Epidermal melanocyte (primary cell): ENCODE results near the gene C3orf38.
"Not testable (repeated sequence)": the region's sequence is repeated elsewhere in the genome, so short reads cannot be mapped to it uniquely, and the experiment has no call there.

Experiments
- DNase-seq: peaks from one replicate; pipeline ENCODE4 v3.0.0; 2011; ENCODE audit warnings: low spot score; ENCODE audit not compliant: insufficient read length

The C3orf38 gene

DNA sequence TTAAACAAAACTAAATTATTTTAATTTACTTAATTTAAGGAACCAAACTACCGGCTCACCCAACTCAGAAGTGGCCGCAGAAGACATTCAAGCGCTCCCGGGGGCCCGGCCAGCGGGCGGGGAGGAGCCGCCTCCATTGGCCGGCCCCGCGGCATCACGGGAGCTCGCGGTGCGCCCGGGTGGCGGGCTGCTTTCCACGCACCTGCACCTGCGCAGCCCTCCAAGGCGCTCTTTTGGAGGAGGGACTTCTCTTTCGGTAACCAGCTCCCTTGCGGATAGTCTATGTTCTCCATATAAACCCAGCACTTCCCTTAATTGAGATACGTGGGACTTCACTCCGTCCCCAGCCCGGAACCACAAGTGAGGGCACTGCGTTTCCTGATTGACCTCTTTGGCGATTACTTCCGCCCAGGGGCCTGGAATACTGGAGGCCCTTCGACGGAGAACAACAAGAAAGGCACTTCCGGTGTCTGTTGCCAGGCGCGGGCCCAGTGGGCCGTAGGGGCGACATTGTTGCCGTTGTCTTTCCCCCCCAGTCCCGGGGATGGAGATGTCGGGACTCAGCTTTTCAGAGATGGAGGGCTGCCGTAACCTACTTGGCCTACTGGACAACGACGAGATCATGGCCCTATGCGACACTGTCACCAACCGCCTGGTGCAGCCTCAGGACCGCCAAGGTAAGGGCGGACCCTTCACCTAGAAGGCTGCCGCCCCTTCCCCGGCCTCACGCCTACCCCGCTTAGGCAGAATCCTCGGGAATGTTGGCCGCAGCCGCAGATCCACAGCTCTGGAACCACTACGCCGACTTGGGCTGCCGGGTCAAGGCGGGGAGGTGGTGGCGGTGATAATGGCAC, at the start of gene C3orf38:
Gene C3orf38 (plus strand): TSS at position 451 of the 854 bp plus-strand sequence. CDS start 94 bp downstream, at position 545.
- peak; percentile 89 for DNase-seq

DNA sequence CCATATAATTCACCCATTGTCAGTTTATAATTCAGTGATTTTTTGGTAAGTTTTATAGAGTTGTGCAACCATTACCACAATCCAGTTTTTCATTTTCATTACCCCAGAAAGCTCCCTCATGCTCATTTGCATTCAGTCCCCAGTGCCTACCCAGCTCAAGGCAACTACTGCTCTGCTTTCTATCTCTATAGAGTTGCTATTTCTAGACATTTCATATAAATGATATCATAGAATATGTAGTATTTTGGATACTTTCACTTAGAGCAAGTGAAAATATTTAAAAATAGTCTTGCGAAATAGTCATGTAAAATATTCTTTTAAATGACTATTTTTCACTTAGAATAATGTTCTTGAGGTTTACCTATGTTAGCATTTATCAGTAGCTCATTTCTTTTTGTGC, 48.6 kb upstream of the C3orf38 start:
- DNase-seq: no peak

DNA sequence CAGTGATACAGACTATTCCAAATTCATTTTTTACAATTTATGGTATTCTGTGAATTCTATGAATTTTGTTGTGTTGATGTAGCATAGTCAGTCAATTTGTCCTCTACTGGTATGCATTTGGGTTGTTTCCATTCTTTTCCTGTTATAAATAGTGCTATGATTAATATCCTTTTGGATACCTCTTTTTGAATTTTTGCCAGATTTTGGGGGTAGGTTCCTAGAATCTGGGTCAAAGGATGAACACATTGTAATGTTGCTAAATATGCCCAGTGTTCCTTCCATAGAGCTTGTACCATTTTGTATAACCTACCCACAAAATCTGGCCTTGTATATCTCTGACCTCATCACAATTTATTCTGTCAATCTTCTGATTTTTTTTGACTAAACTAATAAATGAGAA, 44.4 kb upstream of the C3orf38 start:
- DNase-seq: no peak

DNA sequence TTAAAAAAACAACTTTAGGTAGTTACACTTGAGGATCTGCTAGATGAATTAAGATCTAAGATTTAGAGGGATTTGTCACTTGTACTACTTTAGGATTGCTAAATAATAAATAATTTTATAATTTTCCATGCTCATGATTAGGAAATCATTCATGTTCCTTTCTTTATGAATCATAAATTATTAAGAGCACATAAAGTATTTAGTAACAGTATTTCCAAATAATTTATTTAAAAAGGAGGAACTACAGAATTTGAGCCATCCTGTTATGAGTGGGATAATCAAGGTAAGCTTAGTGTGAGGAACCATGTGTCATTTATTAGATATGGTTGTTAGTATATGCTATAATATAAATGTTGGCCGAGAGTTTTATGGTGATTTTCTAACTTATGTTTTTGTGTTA, 37.5 kb upstream of the C3orf38 start:
- DNase-seq: no peak

DNA sequence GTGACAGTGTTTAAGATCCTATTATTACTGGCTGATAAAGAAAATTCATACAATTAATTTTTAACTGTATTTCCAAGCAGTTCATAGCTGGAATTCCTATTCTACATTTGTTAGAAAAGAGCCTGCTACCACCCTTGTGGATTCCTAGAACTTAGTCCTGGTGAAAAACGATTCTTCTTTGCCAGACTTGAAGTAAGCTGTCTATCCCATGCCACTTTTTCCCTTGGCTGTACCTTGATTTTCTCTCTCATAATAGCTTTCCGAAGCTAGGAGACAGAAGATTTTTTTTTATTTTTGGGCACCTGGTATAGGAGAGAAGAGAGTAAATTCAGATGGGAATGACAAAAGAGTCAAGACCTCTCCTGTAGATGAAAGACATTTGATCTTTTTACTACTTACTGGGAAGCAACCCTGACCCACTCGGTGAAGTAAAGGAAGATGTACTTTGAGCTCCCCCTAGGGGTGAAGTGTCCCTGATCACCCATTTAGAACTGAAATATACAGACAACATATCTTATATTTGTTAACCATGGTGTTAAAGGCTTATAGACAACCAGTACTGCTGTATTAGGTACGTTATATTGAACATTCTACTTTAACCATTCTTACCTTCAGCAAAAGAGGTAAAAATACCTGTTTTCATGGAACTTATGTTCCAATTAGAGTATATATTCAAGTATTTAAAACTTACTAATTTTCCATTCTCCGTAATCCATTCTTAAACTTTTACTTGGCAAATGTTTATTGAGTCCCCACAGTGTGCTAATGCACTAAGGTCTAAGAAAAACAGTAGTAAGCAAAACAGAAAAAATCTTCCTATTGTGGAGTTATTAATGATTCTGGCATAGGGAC, 36.2 kb upstream of the C3orf38 start:
- DNase-seq: peak; percentile 61

DNA sequence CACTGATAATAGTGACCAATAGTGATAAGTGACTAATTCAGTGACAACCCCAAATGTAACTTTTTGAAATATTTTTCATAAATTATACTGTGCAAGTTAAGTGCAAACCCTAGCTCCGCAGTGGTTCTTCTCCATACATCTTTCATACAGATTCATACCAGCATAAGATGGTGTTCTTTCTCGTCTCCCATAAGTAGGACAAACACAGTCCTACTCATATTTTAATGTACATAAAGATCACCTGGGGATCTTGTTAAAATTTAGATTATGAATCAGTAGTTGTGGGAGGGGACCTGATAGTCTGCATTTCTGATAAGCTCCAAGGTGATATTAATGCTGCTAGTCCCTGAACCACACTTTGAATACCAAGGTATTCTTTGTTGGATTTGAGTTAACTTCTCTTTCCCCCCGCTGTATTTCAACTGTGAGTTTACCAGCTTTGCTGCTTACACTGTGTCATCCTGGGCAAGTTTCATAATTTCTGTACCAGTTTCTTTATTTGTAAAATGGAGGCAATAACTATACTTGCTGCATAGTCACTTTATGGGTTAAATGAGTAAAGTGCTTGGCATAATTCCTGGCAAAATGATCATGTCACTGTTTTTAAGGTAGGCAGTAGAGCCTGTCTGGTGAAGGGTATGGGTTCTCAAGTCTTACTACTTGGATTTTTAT, 34.7 kb upstream of the C3orf38 start:
- no peak for DNase-seq

DNA sequence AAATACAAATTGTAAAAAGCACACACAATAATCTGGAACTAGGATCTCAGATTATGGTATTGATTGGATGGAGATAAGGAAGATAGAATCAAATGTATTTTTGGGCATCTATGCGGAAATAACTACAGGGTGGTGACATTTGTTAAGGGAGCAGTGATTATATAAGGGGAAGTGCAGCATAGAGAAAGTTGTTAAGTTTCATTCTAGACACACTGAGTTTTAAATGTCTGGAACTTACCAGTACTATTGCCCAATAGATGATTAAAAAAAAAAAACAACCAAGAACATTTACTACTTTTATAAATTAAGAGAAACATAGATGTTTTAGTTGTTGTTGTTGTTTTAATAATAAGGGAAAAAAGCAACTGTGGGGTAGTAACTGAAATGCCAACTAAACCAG, 32.1 kb upstream of the C3orf38 start:
- no peak for DNase-seq

DNA sequence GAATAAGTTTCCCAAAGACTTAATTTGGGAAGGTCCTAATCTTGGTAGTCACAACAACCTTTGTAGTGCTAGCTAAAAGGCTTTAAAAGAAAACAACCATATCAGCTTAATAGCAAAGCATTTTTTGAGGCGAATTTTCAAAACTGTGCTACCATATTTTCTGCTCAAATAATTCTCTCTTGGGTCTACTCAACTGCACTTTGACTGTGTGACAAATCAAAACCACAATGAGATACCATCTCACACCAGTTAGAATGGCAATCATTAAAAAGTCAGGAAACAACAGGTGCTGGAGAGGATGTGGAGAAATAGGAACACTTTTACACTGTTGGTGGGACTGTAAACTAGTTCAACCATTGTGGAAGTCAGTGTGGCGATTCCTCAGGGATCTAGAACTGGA, 31.2 kb upstream of the C3orf38 start:
- DNase-seq: not testable (repeated sequence)

DNA sequence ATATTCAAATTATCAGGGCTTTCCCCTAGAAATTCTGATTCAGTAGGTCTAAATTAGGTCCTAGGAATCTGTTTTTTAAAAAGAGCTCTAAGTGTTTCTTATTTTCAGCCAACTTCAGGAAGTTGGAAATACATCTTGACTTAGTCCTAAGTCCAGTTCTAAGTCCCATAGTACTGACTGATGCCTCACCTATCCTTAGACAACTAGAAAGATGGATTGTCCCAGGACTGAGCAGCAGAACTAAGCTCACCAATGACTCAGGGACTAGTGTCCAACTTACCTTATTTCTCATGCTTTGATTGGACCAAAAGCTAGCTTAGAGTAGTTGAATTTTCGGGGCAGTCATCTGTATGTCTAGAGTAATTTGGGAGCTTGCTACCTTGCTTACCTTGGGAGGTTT, 26.2 kb upstream of the C3orf38 start:
- DNase-seq: no peak

DNA sequence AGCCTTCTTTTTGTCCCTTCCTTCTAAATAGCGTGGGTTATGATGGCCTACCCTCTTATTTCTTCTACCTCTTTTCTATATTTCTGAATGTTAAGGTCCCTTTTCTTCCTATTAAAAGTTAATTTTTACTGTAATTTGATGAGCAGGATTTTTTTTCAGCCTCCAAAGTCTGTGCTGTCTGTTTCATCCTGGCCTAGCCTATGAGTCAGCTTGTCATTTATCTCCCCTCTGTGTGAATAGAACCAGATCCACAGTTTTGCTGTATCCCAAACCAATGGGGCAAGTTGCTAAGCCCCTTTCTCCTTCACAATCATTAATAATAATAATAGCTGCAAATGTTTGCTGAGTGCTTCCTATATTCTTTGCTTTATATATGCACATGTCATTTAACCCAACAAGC, 18.1 kb upstream of the C3orf38 start:
- no peak for DNase-seq

DNA sequence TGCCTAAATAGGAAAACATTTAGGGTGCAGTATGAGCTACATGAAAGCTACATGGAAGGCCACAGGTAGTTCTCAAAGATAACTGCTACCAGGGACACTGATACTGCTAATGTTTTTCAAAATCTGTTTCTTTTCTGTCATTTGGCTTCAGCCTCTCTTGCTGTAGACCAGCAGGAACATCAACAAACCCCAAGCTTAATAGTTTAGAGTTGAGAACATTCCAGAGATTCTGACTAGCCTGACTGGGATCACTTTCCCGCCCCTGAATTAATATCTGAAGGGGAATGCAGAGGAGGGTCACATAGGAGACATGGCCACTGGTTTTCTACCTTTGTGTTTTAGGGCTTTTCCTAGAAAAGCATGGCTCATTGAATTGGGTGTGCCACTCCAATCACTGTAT, 16.9 kb upstream of the C3orf38 start:
- DNase-seq: no peak

DNA sequence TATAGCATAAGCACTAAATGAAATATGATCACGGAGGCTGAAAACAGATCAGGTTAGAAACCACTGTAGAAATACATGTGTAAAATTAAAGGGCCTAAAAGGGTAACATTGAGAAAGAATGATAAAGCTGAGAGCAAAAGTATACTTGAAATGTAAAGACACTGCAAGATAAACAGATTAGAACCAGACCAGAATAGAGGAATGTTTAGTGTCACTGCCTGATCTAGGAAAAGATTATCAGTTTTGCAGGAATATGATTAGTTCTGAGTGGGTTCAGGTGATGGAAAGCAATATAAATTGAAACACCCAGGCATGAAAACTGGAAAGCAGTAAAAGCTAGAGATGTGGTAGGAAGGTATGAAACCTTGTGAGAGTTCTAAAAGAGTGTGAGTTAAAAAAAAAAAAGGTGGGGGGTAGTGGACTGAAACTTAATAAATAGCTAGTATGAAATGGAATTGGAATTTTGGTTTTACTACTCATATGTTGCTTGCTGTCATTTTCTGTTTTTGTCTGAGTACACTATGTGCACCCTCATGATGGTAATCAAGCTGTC, 16.0 kb upstream of the C3orf38 start:
- no peak for DNase-seq

DNA sequence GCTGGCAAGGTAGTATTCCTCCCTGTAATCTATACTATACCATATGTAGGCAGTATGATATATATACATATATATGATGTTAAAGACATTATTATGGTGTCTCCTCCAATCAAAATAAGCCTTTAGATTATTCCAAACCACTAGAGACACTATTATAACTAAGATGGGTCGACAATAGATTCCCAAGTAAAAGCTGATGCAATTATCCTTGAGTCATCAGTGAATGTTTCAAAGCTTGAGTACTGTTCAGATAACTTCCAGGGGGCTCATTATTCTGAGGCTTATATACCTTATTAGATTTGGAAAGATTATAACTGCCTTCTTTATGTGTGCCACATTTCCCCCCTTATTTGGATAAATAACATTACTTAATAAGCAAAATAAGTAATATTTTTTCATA, 11.9 kb upstream of the C3orf38 start:
- no peak for DNase-seq

DNA sequence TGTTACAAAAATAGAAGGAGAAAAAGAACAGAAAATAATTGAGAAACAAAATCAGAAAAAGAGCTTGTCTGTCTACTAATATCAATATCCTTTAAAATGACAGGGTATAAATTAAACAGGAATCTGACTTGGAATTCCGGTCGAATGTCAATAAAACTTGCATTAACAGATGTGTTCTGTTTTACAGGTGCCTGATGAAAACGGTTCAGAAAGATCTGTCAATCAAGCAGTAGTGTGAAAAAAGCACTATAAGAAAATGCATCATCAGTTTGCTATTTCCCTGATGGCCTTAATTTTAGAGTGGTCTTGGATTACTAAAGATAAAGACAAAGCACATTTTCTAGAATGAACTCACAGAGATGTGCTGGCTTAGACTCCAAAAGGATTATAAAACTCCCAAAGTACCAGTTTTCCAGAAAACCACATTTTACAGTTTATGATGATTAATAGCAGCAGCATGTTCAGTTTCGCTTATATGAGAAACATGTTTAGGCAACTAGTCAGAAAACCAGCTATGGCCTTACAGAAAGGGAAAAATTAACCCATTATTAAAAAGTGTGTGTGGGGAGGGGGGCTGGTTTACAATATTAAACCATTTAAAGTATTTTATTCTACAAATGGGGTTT, 8.2 kb upstream of the C3orf38 start:
- DNase-seq: peak; percentile 15

DNA sequence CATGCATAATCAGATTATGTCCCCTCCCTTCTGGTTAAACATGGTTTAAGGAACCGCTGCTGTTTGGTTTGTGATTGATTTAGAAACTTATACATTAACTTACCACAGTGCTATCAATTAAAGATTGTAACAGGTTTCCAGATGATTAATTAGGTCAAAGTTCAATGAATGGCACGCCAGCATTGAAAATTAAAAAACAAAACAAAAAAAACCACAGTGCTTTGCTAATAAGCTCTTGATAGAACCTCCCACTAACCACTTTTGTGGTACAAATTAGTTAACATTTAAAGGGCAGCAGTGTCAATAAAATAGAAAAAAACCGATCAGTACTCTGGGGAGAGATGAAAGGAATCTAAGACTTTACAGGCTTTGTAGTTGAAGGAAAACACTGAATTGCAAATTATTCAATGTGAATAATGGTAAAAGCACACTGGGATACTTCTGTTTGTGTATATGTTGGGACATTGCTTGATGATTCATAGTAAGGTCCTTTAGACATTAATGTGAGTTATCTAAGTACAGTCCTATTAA, 7.6 kb upstream of the C3orf38 start:
- no peak for DNase-seq

DNA sequence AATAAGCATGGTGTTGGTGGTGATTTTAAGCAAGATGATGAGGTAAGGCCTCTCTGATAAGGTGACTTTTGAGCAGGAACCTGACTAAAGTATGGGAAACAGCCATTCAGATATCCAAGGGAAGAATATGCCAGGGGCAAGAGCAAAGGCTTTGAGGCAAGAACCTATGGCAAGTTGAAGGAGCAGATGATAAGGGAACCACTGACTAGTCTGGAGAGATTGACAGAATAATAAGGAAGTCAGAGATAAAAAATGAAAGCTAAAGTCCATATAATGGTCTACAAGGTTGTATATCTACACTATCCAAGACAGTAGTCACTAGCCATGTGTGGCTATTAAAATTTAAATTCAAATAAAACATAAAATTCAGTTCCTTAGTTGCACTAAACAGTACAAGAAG, 2.5 kb upstream of the C3orf38 start:
- DNase-seq: no peak

DNA sequence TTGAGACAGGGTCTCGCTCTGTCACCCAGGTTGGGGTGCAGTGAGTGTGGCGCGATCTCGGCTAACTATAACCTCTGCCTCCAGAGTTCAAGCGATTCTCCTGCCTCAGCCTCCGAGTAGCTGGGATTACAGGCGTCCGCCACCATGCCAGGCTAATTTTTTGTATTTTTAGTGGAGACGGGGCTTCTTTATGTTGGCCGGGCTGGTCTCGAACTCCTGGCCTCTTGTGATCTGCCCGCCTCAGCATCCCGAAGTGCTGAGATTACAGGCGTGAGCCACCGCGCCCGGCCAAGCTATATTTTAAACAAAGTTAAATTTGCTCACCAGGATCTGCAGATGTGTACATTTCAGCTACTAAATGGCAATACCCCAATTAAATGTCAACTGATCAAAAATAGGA, 1.1 kb upstream of the C3orf38 start:
- DNase-seq: no peak

DNA sequence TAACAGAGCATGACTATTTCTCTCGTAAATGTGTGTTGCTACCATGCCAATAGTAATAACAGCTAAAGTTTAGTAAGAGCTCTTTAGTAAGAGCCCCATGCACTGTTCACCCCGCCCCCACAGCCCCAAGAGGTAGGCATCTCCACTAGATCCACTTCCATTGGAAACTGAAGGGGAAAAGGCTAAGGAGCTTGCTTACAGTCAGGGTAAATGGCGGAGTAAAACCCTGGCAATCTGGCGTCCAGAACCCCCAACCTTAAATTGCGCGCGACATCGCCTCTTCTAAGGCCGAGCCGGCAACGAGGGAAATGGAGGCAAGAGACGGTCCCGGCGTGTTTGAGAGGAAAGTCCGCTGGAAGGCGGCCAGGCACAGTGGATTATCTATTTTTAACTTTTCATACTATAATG, 654 bp upstream of the C3orf38 start:
- DNase-seq: no peak

DNA sequence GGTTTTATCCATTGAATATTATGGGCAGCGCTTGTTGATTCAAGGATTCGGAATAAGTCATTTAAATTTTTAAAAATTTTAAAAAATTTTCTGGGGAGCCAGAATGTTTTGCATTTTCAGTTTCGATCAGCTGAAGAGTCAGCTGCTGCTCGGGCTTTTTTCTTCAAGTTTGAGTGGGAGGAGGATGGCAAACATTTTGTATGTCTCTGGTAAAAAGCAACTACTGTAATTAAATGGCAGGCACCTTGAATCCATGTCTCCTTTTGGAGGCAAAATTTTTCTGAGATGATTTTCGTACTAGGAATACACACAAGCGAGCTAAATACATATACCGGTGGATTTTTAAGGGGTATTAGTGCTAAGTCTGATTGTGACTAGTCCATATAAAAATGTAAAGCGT, 612 bp downstream of the C3orf38 start:
- DNase-seq: no peak

DNA sequence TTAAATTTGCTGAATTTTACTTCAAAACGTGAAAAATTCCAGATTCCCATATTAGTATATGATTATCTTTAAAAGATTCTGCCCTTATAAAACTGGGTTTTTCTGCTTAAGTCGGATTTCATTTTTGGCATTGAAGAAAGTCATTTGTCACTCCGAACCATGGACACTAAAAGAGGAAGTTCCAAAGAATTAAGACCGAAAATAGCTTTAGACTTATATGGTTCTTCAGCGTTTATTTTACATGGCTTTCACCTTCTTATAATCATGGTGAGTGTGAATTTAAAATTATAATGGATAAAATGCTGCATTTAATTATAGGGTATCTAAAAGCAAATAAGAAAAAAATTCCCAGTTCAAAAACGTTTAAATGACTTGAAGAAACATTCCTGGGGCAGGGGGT, 1.0 kb downstream of the C3orf38 start:
- DNase-seq: no peak

DNA sequence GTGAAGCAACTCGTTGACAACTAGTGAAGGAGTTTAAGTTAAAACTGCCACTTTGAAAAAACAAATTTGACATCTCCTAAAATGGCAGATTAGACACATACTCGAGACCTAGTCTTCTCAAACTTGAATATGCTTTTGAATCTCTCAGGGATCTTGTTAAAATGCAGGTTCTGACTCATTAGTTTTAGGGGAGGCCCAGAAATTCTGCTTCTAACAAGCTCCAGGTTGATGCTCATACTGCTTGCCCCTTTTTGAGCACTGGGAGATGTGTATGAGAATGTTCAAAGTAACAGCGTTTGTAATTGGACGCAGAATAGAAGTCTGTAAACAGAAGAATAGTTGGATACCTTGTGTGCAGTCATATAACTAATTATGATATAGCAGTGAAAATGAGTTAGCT, 1.6 kb downstream of the C3orf38 start:
- DNase-seq: no peak
